ENCODE data around the gene CPVL.
"Not testable (repeated sequence)": the region's sequence is repeated elsewhere in the genome, so short reads cannot be mapped to it uniquely, and the experiment has no call there.

Gene CPVL

GRCh38 chr7:29120955-29121354, 25.4 kb downstream of the CPVL start:
- in situ Hi-C loops (cut with MboI; ENCODE audit: low sequenced_read_pairs): no loop called here

- in situ Hi-C loops (cut with MboI; ENCODE audit: low sequenced_read_pairs): no loop called here
Observed at GRCh38 chr7:29119538-29119937, 26.8 kb downstream of the CPVL start.

DNA sequence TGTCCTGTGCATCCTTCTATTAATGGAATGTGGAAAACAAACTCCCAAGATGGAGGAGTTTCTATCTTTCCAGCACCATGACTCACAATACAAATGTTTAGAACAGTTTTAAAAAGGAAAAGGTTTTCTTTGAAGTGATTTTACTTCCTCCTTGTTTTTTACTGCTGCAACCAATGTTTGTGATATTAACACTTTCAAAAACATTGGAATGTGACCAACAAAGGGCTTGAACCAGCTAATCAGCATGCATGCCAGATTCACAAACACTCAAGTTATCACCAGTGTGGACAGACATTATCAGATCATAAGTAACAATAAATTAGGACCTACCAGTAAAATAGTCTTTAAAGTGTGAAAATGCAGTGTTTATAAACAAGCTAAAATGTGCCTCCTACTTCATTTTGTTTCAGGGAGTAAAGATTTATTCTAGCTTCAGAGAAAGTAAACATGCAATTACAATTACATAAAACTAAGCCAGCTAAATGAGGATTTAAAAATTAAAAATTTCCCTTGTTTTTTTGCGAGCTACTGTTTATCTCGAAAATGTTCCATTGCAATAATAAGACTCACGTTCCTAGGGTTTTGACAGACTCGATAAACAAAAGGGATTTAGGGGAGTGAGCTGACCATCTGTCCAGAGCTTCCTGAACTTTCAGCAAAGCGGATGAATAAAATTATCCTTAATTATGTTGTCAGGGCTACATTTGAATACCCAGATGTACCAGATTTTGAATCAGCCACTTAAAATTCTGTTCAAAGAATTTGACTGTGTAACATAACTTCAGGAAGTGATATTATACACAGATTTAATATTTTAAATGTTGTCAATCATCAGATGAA, 29.8 kb downstream of the CPVL start:
- in situ Hi-C loops (cut with MboI; ENCODE audit: low sequenced_read_pairs): no loop called here

DNA sequence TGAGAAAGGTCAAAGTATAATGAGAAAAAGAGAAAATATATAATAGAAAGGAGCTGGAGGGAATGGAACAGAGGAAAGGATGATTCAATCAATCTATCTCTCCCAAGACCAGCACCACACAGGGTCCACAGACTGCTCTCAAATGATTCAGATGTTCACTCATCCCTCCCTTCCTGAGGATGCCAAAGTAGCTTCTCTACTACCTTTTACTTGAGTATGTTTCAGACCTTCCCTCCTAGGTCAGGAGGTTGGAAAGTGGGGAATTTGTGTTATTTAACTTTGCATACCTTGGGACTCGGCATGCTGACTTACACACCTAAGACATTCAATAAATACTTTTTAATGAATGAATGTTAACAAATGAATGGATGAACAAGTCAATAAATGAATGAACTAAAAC, 30.6 kb downstream of the CPVL start:
- in situ Hi-C loops (cut with MboI; ENCODE audit: low sequenced_read_pairs): no loop called here

- in situ Hi-C loops (cut with MboI; ENCODE audit: low sequenced_read_pairs): no loop called here
Observed at GRCh38 chr7:29115130-29115687, 31.1 kb downstream of the CPVL start.

- in situ Hi-C loops (cut with MboI; ENCODE audit: low sequenced_read_pairs): not testable (repeated sequence)
Observed at GRCh38 chr7:29114266-29114665, 32.1 kb downstream of the CPVL start.

DNA sequence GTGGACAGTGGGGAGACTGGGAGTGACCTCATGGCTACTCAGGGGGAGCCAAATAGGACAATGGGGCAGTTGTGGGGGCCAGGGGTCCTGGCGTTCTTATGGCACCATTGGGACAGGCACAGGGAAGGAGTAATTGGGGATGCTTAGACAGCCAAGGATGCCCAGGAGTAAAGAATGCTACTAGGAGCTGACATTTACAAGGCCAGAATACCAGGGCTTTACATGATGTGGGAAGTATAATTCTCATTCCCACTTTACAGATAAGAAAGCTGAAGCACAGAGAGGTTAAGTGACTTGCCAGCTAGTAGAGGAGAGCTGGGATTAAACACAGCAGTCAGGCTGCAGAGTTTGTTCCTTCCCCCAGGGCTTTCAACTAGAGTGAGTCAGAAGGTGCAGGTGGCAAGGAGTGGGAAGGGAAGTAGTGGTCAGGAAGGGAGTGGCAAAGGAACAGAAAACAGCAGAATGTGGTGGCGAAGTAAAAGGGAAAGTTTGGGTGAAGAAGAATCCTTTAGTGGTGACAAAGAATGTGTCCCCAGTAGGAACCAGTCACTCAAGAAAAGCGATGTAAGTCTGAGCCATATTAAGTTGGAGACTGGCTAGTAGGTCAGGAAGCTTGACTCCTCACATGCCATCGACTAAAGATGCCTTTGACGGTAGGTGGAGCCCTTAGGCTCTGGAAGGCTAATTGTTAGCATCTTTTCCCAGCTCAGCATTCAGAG, 32.8 kb downstream of the CPVL start:
- in situ Hi-C loops (cut with MboI; ENCODE audit: low sequenced_read_pairs): no loop called here

DNA sequence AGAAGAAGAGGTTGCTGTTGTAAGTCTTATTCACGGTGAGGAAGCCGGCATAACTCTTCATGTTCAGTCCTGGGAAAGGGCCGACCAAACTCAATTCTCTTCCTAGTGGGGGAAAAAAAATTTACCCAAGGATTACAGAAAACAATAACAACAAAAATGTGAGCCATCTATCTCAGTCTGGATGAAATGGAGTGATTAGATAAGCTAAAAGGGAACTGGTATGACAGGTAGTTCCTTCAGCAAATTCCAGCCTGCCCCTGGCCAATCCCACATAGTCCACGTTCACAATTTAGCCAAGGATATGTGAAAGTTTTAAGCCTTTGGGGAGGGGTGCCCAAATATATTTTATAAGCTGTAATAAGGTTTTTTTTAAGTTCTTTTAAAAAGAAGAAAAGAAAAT, 33.6 kb downstream of the CPVL start:
- in situ Hi-C loops (cut with MboI; ENCODE audit: low sequenced_read_pairs): no loop called here

GRCh38 chr7:29109899-29110298, 36.4 kb downstream of the CPVL start:
- in situ Hi-C loops (cut with MboI; ENCODE audit: low sequenced_read_pairs): loop anchor here (5.0 kb wide), 1 partner anchor 183 kb away; no protein-coding TSS in a partner anchor

DNA sequence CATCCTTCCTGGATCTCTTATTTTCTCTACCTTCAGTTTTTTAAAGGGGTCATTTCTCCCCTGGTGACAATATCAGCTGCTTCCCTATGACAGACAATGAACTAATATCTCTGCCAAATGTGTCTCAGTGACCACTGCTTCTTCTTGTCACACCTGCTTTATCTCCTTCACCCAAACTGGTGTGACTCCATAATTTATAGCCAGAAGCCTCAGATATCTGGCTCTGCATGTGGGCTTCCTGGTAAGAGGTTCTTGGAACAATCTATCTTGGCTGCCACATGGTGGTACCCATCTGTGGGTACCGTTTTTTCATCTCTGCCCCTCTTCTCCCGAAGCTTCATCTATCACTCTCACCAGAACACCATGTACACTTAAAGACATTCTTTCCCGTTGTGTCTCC, 37.0 kb downstream of the CPVL start:
- in situ Hi-C loops (cut with MboI; ENCODE audit: low sequenced_read_pairs): loop anchor here (5.0 kb wide), 1 partner anchor 182 kb away; no protein-coding TSS in a partner anchor

DNA sequence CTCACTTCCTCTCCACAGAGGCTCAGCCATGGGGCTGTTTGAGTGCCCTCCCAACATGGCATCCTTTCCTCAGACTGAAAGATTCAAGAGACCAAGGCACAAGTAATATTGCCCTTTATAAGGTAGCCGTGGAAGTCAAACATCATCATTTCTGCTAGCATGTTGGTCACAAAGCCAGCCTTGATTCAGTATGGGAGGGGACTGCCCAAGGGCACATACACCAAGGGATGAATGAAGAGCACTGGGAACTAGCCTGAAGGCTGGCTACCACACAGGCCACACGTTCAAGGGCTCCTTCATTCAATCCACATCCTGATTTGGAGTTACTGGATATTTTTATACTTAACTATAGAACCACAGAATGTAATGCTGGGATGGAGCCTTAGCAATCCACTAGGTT, 39.3 kb downstream of the CPVL start:
- in situ Hi-C loops (cut with MboI; ENCODE audit: low sequenced_read_pairs): loop anchor here (5.0 kb wide), 1 partner anchor 180 kb away; no protein-coding TSS in a partner anchor

GRCh38 chr7:29106669-29106988, 39.7 kb downstream of the CPVL start:
- in situ Hi-C loops (cut with MboI; ENCODE audit: low sequenced_read_pairs): loop anchor here (5.0 kb wide), 1 partner anchor 179 kb away; no protein-coding TSS in a partner anchor

DNA sequence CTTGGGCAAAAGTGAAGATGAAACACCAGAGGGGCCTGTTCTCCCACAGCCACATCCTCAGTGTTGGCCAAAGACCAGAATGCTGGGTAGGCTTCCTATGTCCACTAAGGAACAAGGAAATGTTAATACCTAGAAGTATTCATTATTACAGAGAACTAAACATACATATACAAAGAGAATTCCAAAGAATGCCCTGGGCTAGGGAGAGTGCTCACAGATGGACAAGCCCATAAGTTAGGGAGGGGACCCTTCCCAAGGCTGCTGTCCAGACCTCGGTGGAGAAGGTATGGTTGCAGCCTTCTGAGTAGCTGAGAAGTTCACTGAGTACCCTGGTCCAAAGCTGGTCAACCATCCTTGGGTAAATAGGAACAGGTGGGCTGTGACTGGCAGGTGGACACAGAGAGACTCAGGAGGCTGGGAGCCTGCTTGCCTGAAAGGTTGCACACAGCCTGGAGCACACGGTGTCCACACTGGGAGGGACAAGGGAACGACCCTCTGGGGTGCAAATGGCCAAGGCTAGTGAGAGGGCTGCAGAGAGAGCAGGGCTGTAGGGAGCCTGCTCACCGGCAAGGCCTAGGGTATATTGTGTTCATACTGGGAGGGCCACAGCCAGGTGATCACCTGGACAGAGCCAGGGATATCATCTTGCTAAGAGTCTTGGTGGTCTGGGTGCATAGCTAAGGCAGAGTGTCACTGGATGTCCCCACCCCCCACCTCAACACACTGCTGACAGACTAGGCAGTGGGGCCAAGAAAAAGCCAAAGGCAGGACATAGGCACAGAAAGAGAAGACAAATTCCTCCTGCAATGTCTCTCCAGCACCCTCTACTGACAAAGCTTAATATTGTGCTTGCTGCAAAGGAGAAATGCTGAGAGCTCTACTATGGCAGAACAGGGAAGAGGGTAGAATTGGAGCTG, 40.3 kb downstream of the CPVL start:
- in situ Hi-C loops (cut with MboI; ENCODE audit: low sequenced_read_pairs): loop anchor here (5.0 kb wide), 1 partner anchor 179 kb away; no protein-coding TSS in a partner anchor

DNA sequence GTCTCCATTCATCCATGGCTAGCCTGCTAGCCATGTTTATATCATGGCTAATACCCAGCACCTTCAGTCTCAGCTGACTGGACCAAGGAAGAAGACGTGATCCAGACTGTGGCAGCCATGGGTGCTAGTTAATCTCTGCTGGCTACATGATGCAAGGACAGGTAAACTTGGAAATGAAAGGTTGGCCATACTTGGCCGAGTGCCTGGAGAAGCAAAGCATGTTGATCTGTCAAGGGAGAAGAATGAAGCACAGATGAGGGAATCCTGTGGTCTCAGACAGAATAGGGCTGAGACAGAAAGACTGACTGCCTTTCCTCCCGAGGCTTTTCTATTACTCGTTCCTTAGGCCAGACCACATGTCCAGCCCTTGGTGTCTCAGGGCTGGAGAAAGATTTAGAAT, 41.1 kb downstream of the CPVL start:
- in situ Hi-C loops (cut with MboI; ENCODE audit: low sequenced_read_pairs): loop anchor here (5.0 kb wide), 1 partner anchor 178 kb away; no protein-coding TSS in a partner anchor

DNA sequence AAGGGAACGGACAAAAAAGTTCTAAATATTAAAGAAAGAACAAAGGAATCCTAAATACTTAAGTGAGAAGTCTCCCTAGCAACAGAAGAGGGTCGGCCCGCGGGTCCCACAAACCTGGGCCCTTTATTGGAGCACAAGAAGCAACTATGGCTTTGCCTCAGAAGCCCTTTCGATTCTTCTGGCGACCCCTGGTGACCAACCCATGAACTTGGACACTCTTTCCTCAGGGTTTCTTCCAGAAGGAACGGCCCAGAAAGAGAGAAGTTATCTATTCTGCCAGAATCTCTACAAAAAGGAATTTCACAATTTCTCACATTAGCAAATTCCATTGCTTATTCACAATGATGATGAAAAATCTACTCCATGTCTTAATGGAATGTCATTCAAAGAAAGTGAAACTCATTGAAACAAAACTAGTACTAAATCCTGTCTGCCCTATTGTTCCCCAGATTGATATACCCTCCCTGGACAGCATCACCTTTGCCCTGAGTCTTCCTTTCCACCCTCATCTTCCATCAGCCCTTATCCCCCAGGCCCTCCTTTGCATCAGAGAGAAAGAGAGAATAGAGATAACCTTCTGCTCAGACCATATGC, 43.7 kb downstream of the CPVL start:
- in situ Hi-C loops (cut with MboI; ENCODE audit: low sequenced_read_pairs): no loop called here

DNA sequence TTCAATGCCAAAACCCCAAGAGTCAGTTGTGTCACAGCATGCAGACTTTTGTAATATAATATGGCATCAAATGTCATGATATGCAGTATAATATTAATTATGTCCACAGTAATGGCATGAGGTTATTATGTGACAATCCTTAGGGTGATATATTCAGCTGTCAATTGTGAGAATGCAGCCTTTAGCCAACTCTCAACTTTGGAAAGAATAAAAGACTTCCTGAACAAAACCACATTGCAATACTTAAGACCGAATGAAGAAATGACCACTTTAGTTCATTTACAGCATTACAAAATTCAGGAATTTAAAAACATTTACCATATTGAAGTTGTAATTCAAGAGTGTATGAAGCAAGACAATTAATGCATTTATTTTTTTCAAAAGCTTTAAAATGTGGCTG, 45.4 kb downstream of the CPVL start:
- in situ Hi-C loops (cut with MboI; ENCODE audit: low sequenced_read_pairs): no loop called here

DNA sequence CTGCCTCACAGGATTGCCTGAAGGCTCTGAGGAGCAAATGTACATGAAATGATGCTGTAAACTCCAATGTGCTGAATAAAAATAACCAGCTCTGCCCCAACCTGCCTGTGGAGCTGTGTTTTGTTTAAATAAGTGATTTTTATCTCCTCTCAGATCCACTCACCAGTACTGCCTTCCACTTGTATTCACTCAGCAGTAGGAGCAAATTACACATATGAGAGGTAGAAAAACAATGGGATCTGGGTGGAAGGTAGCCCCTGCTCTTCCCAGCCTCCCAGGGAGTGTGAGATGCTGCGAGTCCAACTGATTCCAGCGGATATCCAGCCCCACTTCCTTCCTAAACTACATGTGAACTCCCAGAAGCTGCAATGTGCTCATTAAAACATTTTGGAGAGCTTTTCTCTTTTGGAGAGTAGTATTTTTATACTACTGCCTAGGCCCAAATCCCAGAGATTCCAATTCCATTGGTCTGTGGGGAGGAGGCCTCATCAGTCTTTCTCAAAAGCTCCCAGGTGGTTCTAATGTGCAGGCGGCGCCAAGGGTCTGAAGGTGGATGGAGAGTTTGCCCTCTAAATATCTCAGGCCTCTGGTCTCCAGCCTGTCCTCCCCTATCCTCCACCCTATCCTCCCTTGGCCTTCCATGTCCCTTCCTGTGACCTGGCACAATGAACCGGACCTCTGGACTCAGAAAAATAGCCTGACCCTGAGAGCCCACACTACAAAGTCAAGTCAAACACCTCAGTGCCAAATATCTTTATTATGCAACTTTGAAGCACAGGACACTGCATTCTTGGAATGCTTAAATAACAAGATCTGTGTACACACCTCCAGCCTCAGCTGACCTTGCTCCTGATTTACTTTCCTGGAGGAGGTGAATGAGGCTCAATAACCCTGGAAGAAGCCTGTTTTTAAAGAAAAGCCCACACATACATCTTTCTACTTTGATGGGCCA, 46.2 kb downstream of the CPVL start:
- in situ Hi-C loops (cut with MboI; ENCODE audit: low sequenced_read_pairs): no loop called here

- in situ Hi-C loops (cut with MboI; ENCODE audit: low sequenced_read_pairs): no loop called here
Observed at GRCh38 chr7:29096446-29096730, 49.9 kb downstream of the CPVL start.

DNA sequence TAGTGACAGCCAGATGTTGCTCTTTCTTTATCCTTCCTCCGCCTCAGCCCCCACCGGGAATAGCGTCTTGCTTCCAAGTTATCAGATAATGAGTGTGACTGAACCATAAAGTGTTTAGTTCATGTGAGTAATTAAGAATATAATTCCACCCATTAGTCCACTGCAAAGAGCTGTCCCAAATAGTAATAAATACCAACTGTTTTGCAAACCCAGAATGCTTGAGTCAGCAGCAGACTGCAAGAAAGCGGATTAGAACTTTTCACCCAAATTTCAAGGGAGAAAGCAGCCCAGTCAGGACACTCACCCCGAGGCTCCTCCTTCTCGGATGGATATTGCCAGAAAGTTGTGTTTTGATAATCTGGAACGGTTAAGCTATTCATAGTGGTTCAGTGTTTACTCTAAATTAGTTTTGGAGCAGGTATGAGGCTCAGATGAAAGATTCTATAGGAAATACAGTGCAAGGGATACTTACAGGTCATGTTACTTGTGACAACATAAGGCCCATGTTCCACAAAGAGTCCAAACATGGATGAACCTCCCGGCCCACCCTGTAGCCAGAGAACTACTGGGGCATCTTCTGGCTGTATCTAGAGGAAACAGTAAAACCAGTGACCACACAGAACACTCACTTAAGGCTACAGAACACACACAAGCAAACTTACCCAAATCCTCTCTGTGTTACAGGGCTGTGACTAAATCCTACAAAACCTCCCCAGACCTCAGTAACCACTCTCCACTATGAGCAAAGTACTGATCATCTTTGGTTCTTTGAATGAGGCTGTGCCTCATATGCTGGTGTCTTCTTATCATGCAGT, 50.5 kb downstream of the CPVL start:
- in situ Hi-C loops (cut with MboI; ENCODE audit: low sequenced_read_pairs): no loop called here
